ENCODE results near the gene AGRN.

- TF ChIP-seq EP300 (IDR thresholded peaks at IDR 0.05; ENCODE audit: borderline replicate concordance) (no peak), TAF1 (IDR thresholded peaks at IDR 0.05; ENCODE audit: low read depth) (no peak), RAD21 (IDR thresholded peaks at IDR 0.05; ENCODE audit: low read depth) (no peak), YY1 (IDR thresholded peaks at IDR 0.05; ENCODE audit: low read depth) (no peak), EGR1 (IDR thresholded peaks at IDR 0.05) (no peak)
Measured at GRCh38 chr1:1024149-1024770, 4.3 kb downstream of the AGRN start.
